B cell (primary cell): ENCODE measurements around the gene ZMYND8. TPM values are rescaled to one million over a fixed set of nuclear protein-coding genes. Genes with fewer than 3 reads are reported as not detected.
A peak's percentile ranks its signal among the peaks of the same experiment; 100 is the strongest.
"Not testable (repeated sequence)": the region's sequence is repeated elsewhere in the genome, so short reads cannot be mapped to it uniquely, and the experiment has no call there.

Experiments used
- ATAC-seq: fragments of 200-7000 bp; cut with Tn5 transposase; one replicate; pipeline ENCODE4 v1.10.0; 2021; ENCODE audit warnings: low read depth, mild to moderate bottlenecking, moderate number of reproducible peaks, moderate library complexity
- CTCF ChIA-PET: fragments of 350-600 bp; sonication (Branson Sonifier 250); formaldehyde crosslinking; loops from one replicate; lab custom pipeline; 2021; ENCODE audit warnings: antibody characterized with exemption, inconsistent platforms; lab: Charles Lee
- POLR2A ChIA-PET: fragments of 350-600 bp; sonication (Branson Sonifier 250); formaldehyde crosslinking; loops from one replicate; lab custom pipeline; 2021; ENCODE audit warnings: antibody characterized with exemption; lab: Charles Lee
- DNase-seq: peaks from one replicate; pipeline ENCODE4 v3.0.0; 2013
- H2AFZ ChIP-seq: 2 replicates; pipeline ENCODE4 v1.6.1; 2012; ENCODE audit warnings: mild to moderate bottlenecking, low read depth, low read length; ENCODE audit not compliant: insufficient read depth, poor library complexity, severe bottlenecking
- H3K27ac ChIP-seq, 2 donors: 1 replicate in 1 of 2; 2 replicates in 1 of 2; pipeline ENCODE4 v1.5.1; 2012 to 2013; ENCODE audit warnings: low read length in 2 of 2, mild to moderate bottlenecking in 2 of 2, moderate library complexity in 1 of 2
- H3K27me3 ChIP-seq, 4 experiments: fragments of 200-600 bp in 1 of 4; sonication (generic) in 1 of 4; replicated peaks in 1 of 4; 1 replicate in 2 of 4; 2 replicates in 2 of 4; pipeline versions ENCODE4 v1.6.1 to v1.7.0; 2013 to 2016; ENCODE audit warnings: low read length in 3 of 4, mild to moderate bottlenecking in 2 of 4, mixed read lengths in 1 of 4, moderate library complexity in 1 of 4; ENCODE audit not compliant: insufficient read depth in 4 of 4, control insufficient read depth in 3 of 4; ENCODE audit errors: control extremely low read depth in 1 of 4
- H3K36me3 ChIP-seq, 2 experiments: replicated peaks in 1 of 2; 1 replicate in 1 of 2; 2 replicates in 1 of 2; pipeline versions ENCODE4 v1.6.1 to v1.7.1; 2013; ENCODE audit warnings: low read length in 1 of 2; ENCODE audit not compliant: insufficient read depth in 2 of 2, control insufficient read depth in 1 of 2; ENCODE audit errors: control extremely low read depth in 1 of 2, extremely low read depth in 1 of 2
- H3K4me1 ChIP-seq, 2 donors: fragments of 200-600 bp in 1 of 2; sonication (generic) in 1 of 2; 1 replicate in 1 of 2; 2 replicates in 1 of 2; pipeline versions ENCODE4 v1.5.1 to v1.6.1; 2013 to 2017; ENCODE audit warnings: low read length in 2 of 2; ENCODE audit not compliant: control insufficient read depth in 2 of 2, insufficient read depth in 2 of 2
- H3K4me2 ChIP-seq: replicated peaks from 2 replicates; pipeline ENCODE3; 2012; ENCODE audit warnings: mild to moderate bottlenecking, low read depth, low read length; ENCODE audit not compliant: poor library complexity, severe bottlenecking
- H3K4me3 ChIP-seq, 5 experiments: fragments of 200-600 bp in 1 of 5; sonication (generic) in 1 of 5; 1 replicate in 3 of 5; 2 replicates in 2 of 5; pipeline versions ENCODE4 v1.5.1 to v1.7.0; 2011 to 2016; ENCODE audit warnings: low read length in 4 of 5, mild to moderate bottlenecking in 4 of 5, low read depth in 2 of 5, control low read depth in 1 of 5, moderate library complexity in 1 of 5; ENCODE audit not compliant: insufficient read depth in 1 of 5; ENCODE audit errors: control extremely low read depth in 1 of 5, extremely low read depth in 1 of 5
- H3K79me2 ChIP-seq: fragments of 200-600 bp; sonication (generic); one replicate; pipeline ENCODE4 v1.6.0; 2016; ENCODE audit warnings: low read length; ENCODE audit not compliant: control insufficient read depth, insufficient read depth
- H3K9ac ChIP-seq: fragments of 200-600 bp; sonication (generic); 2 replicates; pipeline ENCODE4 v1.6.1; 2017; ENCODE audit warnings: mild to moderate bottlenecking, low read length, moderate library complexity
- H3K9me3 ChIP-seq, 3 donors: one replicate each; pipeline versions ENCODE4 v1.6.1 to v1.7.1; 2013; ENCODE audit warnings: low read length in 2 of 3; ENCODE audit not compliant: control insufficient read depth in 2 of 3, insufficient read depth in 1 of 3; ENCODE audit errors: control extremely low read depth in 1 of 3
- H4K20me1 ChIP-seq: 2 replicates; pipeline ENCODE4 v1.6.0; 2012; ENCODE audit warnings: mild to moderate bottlenecking, low read length; ENCODE audit not compliant: insufficient read depth, control insufficient read depth, poor library complexity, severe bottlenecking
- H3K27ac Mint-ChIP-seq: one replicate; pipeline ENCODE4 v1.8.0; 2021; ENCODE audit warnings: mixed read lengths
- H3K27me3 Mint-ChIP-seq: one replicate; pipeline ENCODE4 v1.8.0; 2021; ENCODE audit warnings: mixed read lengths
- H3K4me1 Mint-ChIP-seq: one replicate; pipeline ENCODE4 v1.8.0; 2021; ENCODE audit warnings: mixed read lengths
- H3K4me3 Mint-ChIP-seq: one replicate; pipeline ENCODE4 v1.8.0; 2021; ENCODE audit warnings: mixed read lengths
- H3K9me3 Mint-ChIP-seq: one replicate; pipeline ENCODE4 v1.8.0; 2022; ENCODE audit warnings: mixed read lengths; ENCODE audit not compliant: insufficient read depth
- WGBS: methylation state at CpG from one replicate; pipeline ENCODE4 v1.1.5; 2013; ENCODE audit warnings: missing lambda C conversion rate; ENCODE audit not compliant: insufficient coverage; 5-methylcytosine and 5-hydroxymethylcytosine counted together
- intact Hi-C: fragments of 100-400 bp; cut with micrococcal nuclease; formaldehyde crosslinking; loops from one replicate; pipeline ENCODE4 v1.10.0; 2022
- polyA plus RNA-seq: library from polyadenylated mRNA; depleted of rRNA; stranded (reverse); fragments of >200 nt; gene quantifications from 2 replicates; pipeline ENCODE4 v1.2.3, GENCODE V29; 2012
- total RNA-seq, 2 donors: library from RNA; stranded (reverse); fragments of 120-200 nt in 1 of 2; gene quantifications; 1 replicate in 1 of 2; 2 replicates in 1 of 2; pipeline versions ENCODE4 v1.2.3 to v1.2.4, GENCODE V29; 2013 to 2022

Gene ZMYND8
- total and polyA plus RNA-seq, 2 donors (not counting 1 experiment from before 2014, with no cell fraction given), result 20.3 to 67.2 TPM

DNA sequence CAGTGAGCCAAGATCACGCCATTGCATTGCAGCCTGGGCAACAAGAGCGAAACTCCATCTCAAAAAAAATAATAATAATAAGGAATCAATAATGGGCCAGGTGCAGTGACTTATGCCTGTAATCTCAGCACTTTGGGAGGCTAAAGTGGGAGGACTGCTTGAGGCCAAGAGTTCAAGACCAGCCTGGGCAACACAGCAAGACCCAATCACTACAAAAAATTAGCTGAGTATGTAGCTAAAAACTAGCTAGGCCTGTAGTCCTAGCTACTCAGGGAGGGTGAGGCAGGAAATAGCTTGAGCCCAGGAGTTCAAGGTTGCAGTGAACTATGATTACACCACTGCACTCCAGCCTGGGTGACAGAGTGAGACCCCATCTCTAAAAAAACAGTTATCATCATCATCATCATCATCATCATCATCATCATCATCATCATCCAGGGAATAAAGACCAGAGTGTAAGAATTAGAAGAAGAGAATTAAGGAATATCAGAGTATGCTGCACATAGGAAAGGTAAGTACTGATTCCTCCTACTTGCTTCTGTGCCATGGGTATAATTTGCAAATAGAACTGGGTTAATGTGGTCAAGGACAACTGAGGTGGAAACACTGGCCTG is 95.2 kb downstream of the ZMYND8 start:
- Histone ChIP-seq H3K36me3 (peaks cover 1 to 28% of the 10 kb centered on the region in 2 experiments), H3K4me2 (peak overlapping the region; percentile 20), H3K27ac (peak overlapping the region; percentile 54 to 84), H3K79me2 (peaks cover 84% of the 10 kb centered on the region), H4K20me1 (peaks cover 30% of the 10 kb centered on the region), H3K4me1 (peaks cover 53 to 68% of the 10 kb centered on the region in 2 donors)
- intact Hi-C loops, result loop anchor here (5.0 kb wide), 1 partner anchor 86 kb away; no protein-coding TSS in a partner anchor
- peak overlapping the region; percentile 70 for H3K4me3 Mint-ChIP-seq
- peak overlapping the region; percentile 92 for H3K27ac Mint-ChIP-seq
- not testable (repeated sequence) for H2AFZ ChIP-seq, H3K27me3 ChIP-seq, DNase-seq, ATAC-seq, H3K9ac ChIP-seq, H3K27me3 Mint-ChIP-seq, H3K4me3 ChIP-seq, H3K9me3 Mint-ChIP-seq, H3K9me3 ChIP-seq
- ChIA-PET POLR2A (interaction anchor here (0.6 kb wide), 1 partner anchor 142 kb away, joined by 4 read pairs; no protein-coding TSS in a partner anchor), CTCF (interaction anchor here (2.0 to 5.6 kb wide), 2 partner anchors 123 to 360 kb away, joined by 9 to 57 read pairs; no protein-coding TSS in a partner anchor)
- H3K4me1 Mint-ChIP-seq, result peaks cover 75% of the 10 kb centered on the region
- WGBS, result no CpG with 5 or more reads among the region's 2 CpGs

DNA sequence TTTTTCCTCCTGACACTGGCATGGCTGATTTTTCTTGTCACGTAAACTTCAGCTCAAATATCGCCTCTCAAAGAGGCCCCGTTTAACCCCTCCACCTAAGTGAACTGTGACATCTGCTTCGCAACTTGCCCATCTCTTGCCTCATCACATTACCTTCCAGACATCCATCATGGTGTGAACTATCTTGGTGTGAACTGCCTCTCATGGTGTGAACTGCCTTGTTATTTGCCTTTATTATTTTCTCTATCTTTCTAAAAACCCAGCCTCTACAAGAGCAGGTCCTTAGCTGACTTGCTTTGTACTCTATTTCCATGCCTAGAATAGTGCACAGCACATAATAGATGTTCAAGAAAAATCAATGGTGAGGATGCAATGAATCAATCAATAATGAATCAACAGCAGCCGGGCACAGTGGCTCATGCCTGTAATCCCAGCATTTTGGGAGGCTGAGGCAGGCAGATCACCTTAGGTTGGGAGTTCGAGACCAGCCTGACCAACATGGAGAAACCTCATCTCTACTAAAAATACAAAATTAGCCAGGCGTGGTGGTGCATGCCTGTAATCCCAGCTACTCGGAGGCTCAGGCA is 95.9 kb downstream of the ZMYND8 start:
- H3K4me3 ChIP-seq, H3K9me3 Mint-ChIP-seq, DNase-seq, H3K9me3 ChIP-seq, H3K9ac ChIP-seq, ATAC-seq, POLR2A ChIA-PET, H3K4me2 ChIP-seq, H3K27me3 ChIP-seq, H3K27me3 Mint-ChIP-seq, H2AFZ ChIP-seq: not testable (repeated sequence)
- WGBS, result 100% methylated on average over 8 of the region's 8 CpGs
- H3K4me1 ChIP-seq, result peaks cover 53 to 68% of the 10 kb centered on the region in 2 donors
- intact Hi-C loops, result loop anchor here (5.0 kb wide), 1 partner anchor 87 kb away; no protein-coding TSS in a partner anchor
- H3K79me2 ChIP-seq, result peaks cover 81% of the 10 kb centered on the region
- Mint-ChIP-seq H3K4me1 (peaks cover 72% of the 10 kb centered on the region), H3K27ac (peak overlapping the region; percentile 93), H3K4me3 (peak overlapping the region; percentile 3)
- peak overlapping the region in 1 of 2 donors; percentile 75 for H3K27ac ChIP-seq
- CTCF ChIA-PET, result interaction anchor here (0.9 to 5.6 kb wide), 2 partner anchors 13 to 123 kb away, joined by 5 to 57 read pairs; no protein-coding TSS in a partner anchor
- peaks cover 1 to 27% of the 10 kb centered on the region in 2 experiments for H3K36me3 ChIP-seq
- H4K20me1 ChIP-seq, result peaks cover 24% of the 10 kb centered on the region
